Right cardiac atrium (tissue), 5 donors: Measurements from ENCODE around the gene TPCN2. TPM values are rescaled to one million over a fixed set of nuclear protein-coding genes. Genes with fewer than 3 reads are reported as not detected.

Experiments used
- ATAC-seq, 2 donors: fragments of 200-7000 bp; cut with Tn5 transposase; one replicate each; pipeline versions ENCODE4 v1.8.0 to v1.9.1; 2020; ENCODE audit warnings: moderate library complexity in 2 of 2, mild to moderate bottlenecking in 1 of 2
- DNase-seq, 3 donors: peaks; one replicate each; pipeline ENCODE4 v3.0.0-alpha.2; 2020
- H3K27ac ChIP-seq: one replicate; pipeline ENCODE4 v1.5.1; 2013; ENCODE audit warnings: mild to moderate bottlenecking, low read length, control low read depth, moderate library complexity
- H3K27me3 ChIP-seq: one replicate; pipeline ENCODE4 v1.6.1; 2013; ENCODE audit not compliant: control insufficient read depth, insufficient read depth
- H3K4me1 ChIP-seq: one replicate; pipeline ENCODE4 v1.6.1; 2013; ENCODE audit warnings: low read length; ENCODE audit not compliant: control insufficient read depth, insufficient read depth
- H3K4me3 ChIP-seq: one replicate; pipeline ENCODE4 v1.5.1; 2013; ENCODE audit warnings: low read length, control low read depth
- H3K9me3 ChIP-seq: one replicate; pipeline ENCODE4 v1.6.1; 2013; ENCODE audit warnings: low read length; ENCODE audit not compliant: control insufficient read depth
- WGBS: extraction: QIAGEN DNeasy Blood & Tissue Kit; methylation state at CpG from one replicate; pipeline ENCODE4 v1.1.7; 2013; 5-methylcytosine and 5-hydroxymethylcytosine counted together
- intact Hi-C, 4 donors: fragments of 100-400 bp; cut with DNase I; formaldehyde crosslinking; loops; one replicate each; pipeline versions ENCODE4 v1.11.0 to v1.14.0; 2022 to 2023
- microRNA-seq, 2 donors: library from miRNA; unstranded; fragments of <30 nt; microRNA quantifications; one replicate each; pipeline ENCODE4 v1.2.0, GENCODE V29; 2020 to 2021
- polyA plus RNA-seq: library from polyadenylated mRNA; stranded (reverse); fragments of 200-250 nt; gene quantifications from one replicate; pipeline ENCODE4 v1.2.3, GENCODE V29; 2013
- total RNA-seq, 4 donors: library from RNA; stranded (reverse); fragmentation: NEBNext Ultra II Directional; extraction: Animal tissue kit (Norgen Biotek cat#: 25700); gene quantifications; one replicate each; pipeline ENCODE4 v1.2.1, GENCODE V29; 2021
- donor health status: healthy with polysubstance abuse.
- donor health status: DM: no; HTN: yes; CAD: no.
- donor health status: DM: no; HTN: no; CAD: no.
- donor health status: DM: no; HTN: yes; CAD: no; lungs with severe emphysema.
- donor health status: DM: yes; HTN: yes; CAD: no.

Gene TPCN2
- total and polyA plus RNA-seq, 5 donors: 7.0 to 11.1 (median 8.3) TPM

DNA sequence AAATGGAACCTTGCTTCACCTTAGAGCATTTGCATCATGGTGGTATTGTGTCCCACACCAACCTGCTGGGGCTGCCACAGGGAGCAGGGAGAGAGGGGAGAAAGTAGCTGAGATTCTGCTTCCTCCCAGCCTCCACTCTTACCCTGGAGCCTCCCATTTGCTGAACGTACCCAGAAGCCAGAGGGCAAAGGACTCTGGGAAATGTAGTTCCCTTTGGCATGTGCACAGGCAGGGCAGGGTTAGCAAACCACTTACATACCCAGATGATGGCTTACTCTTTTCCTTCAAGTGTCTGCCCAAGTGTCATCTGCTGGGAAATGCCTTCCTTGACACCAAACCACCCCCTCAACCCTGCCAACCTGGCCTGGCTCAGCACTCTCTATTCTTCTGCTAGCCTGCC is 123.9 kb downstream of the TPCN2 start:
- ATAC-seq (no peak), DNase-seq (no peak)
- WGBS: 7% methylated on average over 1 of the region's 1 CpG
- H3K27ac ChIP-seq: no peak overlapping the region
- H3K27me3 ChIP-seq: no peaks in the 10 kb centered on the region
- no peaks in the 10 kb centered on the region for H3K9me3 ChIP-seq
- intact Hi-C loops: no loop called here
- no peaks in the 10 kb centered on the region for H3K4me1 ChIP-seq
- H3K4me3 ChIP-seq: no peak overlapping the region

GRCh38 chr11:69173331-69173730 is 124.6 kb downstream of the TPCN2 start:
- Histone ChIP-seq H3K27ac (no peak overlapping the region), H3K9me3 (no peaks in the 10 kb centered on the region), H3K27me3 (no peaks in the 10 kb centered on the region), H3K4me3 (no peak overlapping the region), H3K4me1 (no peaks in the 10 kb centered on the region)
- intact Hi-C loops: no loop called here
- DNase-seq (no peak), ATAC-seq (no peak)
- WGBS: 89% methylated on average over 3 of the region's 3 CpGs

- H3K4me3 ChIP-seq: no peak overlapping the region
- H3K9me3 ChIP-seq: no peaks in the 10 kb centered on the region
- no peak for DNase-seq
- H3K4me1 ChIP-seq: no peaks in the 10 kb centered on the region
- WGBS: 91% methylated on average over 8 of the region's 8 CpGs
- ATAC-seq: no peak
- intact Hi-C loops: no loop called here
- H3K27me3 ChIP-seq: no peaks in the 10 kb centered on the region
- H3K27ac ChIP-seq: no peak overlapping the region
Measured at GRCh38 chr11:69173925-69174581, 125.3 kb downstream of the TPCN2 start.

DNA sequence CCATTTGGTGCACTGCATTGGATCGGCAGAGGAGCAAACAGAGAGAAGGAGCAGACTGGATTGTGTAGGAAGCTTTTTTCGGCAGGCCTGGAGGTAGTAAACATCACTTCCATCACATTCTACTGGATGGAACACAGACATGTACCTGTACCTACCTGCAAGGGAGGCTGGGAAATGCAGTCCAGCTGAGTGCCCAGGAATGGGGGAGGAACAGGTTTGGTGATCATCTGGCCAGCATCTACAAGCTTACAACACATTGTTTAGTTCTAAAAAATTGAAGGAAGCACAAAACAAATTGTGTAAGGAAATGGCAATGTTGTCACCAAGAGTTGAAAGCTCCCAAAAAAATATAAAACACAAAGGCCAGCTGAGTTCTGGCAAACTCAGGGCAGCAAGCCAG is 126.1 kb downstream of the TPCN2 start:
- intact Hi-C loops: no loop called here
- 96% methylated on average over 2 of the region's 2 CpGs for whole genome bisulfite sequencing

GRCh38 chr11:69178819-69179482 is 130.2 kb downstream of the TPCN2 start:
- Histone ChIP-seq H3K27ac (no peak overlapping the region), H3K27me3 (no peaks in the 10 kb centered on the region), H3K9me3 (no peaks in the 10 kb centered on the region), H3K4me3 (no peak overlapping the region), H3K4me1 (no peaks in the 10 kb centered on the region)
- intact Hi-C loops: no loop called here
- no peak for ATAC-seq
- WGBS: 76% methylated on average over 9 of the region's 9 CpGs
- no peak for DNase-seq

More for the DNA sequence above, 126.1 kb downstream of the TPCN2 start:
- Histone ChIP-seq H3K27me3 (no peaks in the 10 kb centered on the region), H3K4me1 (no peaks in the 10 kb centered on the region), H3K4me3 (no peak overlapping the region), H3K27ac (no peak overlapping the region), H3K9me3 (no peaks in the 10 kb centered on the region)
- DNase-seq (no peak), ATAC-seq (no peak)

DNA sequence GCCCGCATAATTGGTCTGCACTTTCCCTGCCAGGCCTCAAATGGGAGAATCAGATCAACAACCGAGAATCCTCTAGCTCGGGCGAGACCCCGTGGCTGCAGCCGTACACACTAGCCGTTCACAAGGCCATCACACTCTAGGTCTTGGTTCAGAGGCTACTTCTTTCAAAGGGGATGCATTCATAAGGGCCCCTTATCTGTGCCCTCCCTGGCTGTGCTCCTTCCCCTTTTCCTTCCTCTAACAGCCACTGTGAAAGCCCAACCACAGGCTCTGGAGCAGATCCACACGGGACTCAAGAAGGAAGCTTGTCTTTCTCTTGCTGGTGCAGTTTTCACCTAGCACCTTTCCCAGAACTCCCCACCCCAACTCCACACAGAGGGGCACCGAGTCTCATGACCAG is 131.5 kb downstream of the TPCN2 start:
- Histone ChIP-seq H3K4me1 (no peaks in the 10 kb centered on the region), H3K9me3 (no peaks in the 10 kb centered on the region), H3K27ac (no peak overlapping the region), H3K27me3 (no peaks in the 10 kb centered on the region), H3K4me3 (no peak overlapping the region)
- intact Hi-C loops: no loop called here
- no peak for DNase-seq
- WGBS: 67% methylated on average over 9 of the region's 9 CpGs
- no peak for ATAC-seq

DNA sequence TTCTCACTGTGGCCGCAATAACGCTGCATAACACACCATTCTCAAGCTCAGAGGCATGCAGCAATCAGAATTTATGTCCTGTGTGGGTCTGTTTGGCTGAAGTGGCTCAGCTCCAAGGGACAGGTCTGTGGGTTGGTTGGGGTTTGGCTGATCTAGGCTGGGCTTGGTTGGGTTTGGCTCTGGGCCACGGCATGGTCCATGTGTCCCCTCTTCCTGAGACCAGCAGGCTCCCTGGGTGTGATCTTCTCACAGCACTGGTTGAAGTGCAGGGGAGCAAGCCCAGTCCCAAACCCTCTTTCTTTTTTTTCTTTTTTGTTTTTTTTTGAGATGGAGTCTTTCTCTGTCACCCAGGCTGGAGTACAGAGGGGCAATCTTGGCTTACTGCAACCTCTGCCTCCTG is 132.0 kb downstream of the TPCN2 start:
- no peaks in the 10 kb centered on the region for H3K27me3 ChIP-seq
- no peak overlapping the region for H3K27ac ChIP-seq
- intact Hi-C loops: no loop called here
- WGBS: 89% methylated on average over 3 of the region's 3 CpGs
- H3K4me1 ChIP-seq: no peaks in the 10 kb centered on the region
- no peaks in the 10 kb centered on the region for H3K9me3 ChIP-seq
- DNase-seq (no peak), ATAC-seq (no peak)
- no peak overlapping the region for H3K4me3 ChIP-seq

DNA sequence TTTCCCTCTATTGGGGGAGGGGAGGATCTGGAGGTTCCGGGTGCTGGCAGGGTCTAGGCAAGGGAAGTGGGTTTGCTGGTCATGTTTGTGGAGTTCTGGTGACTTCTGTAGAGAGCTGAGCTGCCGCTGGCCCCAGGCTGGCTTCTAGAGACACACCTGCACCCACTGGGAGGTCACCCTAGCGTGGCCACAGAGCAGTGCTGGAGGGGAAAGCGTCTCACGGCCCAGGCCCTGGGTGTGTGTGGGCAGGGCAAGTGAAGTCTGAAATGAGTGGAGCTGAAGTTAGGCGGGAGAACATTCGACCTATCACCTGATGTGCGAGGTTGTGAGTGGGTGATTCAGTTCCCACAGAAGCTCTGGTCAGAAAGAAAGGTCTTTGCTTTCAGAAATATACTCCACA is 134.9 kb downstream of the TPCN2 start:
- H3K9me3 ChIP-seq: peaks cover 8% of the 10 kb centered on the region
- no peaks in the 10 kb centered on the region for H3K4me1 ChIP-seq
- no peak overlapping the region for H3K27ac ChIP-seq
- H3K27me3 ChIP-seq: no peaks in the 10 kb centered on the region
- DNase-seq (no peak), ATAC-seq (no peak)
- intact Hi-C loops: no loop called here
- H3K4me3 ChIP-seq: no peak overlapping the region
- 90% methylated on average over 8 of the region's 8 CpGs for WGBS

Small RNA genes within 50 kb of the gene (microRNA-seq; reads per million reads assigned to microRNA genes)
- 0 to 1.3 reads per million in 2 donors for gene MIR3164

Other genes starting within 250 kb of the TPCN2 start
- gene CPT1A, start 207.0 kb upstream of the TPCN2 start, total RNA-seq: 10 to 100 TPM; 33.2 to 63.5 (median 47.3) TPM
- 22.4 TPM for gene CPT1A, start 207.0 kb upstream of the TPCN2 start, polyA plus RNA-seq
- 10 to 100 TPM; 57.3 to 85.5 (median 80.0) TPM for gene MRPL21, start 145.1 kb upstream of the TPCN2 start, total RNA-seq
- 144 TPM for gene MRPL21, start 145.1 kb upstream of the TPCN2 start, polyA plus RNA-seq
- gene IGHMBP2, start 145.0 kb upstream of the TPCN2 start, total RNA-seq: 10 to 100 TPM; 11.1 to 12.7 (median 11.9) TPM
- 10.4 TPM for gene IGHMBP2, start 145.0 kb upstream of the TPCN2 start, polyA plus RNA-seq
- not detected for gene MRGPRD, start 67.9 kb upstream of the TPCN2 start, total RNA-seq
- gene MRGPRD, start 67.9 kb upstream of the TPCN2 start, polyA plus RNA-seq: not detected
- gene MRGPRF, start 35.7 kb upstream of the TPCN2 start, total RNA-seq: 10 to 100 TPM in 2 of 4 donors, 1 to 10 TPM in 2; 4.6 to 16.2 (median 9.3) TPM
- gene MRGPRF, start 35.7 kb upstream of the TPCN2 start, polyA plus RNA-seq: 9.4 TPM
- gene SMIM38, start 107.0 kb downstream of the TPCN2 start, total RNA-seq: under 1 TPM in 3 of 4 donors, not detected in 1; 0.17 to 0.56 (median 0.25) TPM
- gene SMIM38, start 107.0 kb downstream of the TPCN2 start, polyA plus RNA-seq: 0.07 TPM
- under 1 TPM in 1 of 4 donors, not detected in 3; 0.11 TPM for gene MYEOV, start 245.2 kb downstream of the TPCN2 start, total RNA-seq
- not detected for gene MYEOV, start 245.2 kb downstream of the TPCN2 start, polyA plus RNA-seq